Astrocyte (in vitro differentiated cells and primary cell): ENCODE results near the gene MYO16. TPM values are rescaled to one million over a fixed set of nuclear protein-coding genes. Genes with fewer than 3 reads are reported as not detected.
"Not testable (repeated sequence)": the region's sequence is repeated elsewhere in the genome, so short reads cannot be mapped to it uniquely, and the experiment has no call there.

ENCODE experiments used
- DNase-seq: peaks from one replicate; pipeline ENCODE4 v3.0.0-alpha.2; 2010; ENCODE audit warnings: low read depth
- FAIRE-seq: peaks from 2 replicates; lab custom pipeline; 2011; peaks lifted over from hg19 to GRCh38; lab: Jason Lieb, UNC
- H2AFZ ChIP-seq: 2 replicates; pipeline ENCODE4 v1.6.0; 2012; ENCODE audit warnings: low read depth, low read length, inconsistent platforms
- H3K27ac ChIP-seq: 2 replicates; pipeline ENCODE4 v1.5.1; 2011; ENCODE audit warnings: low read depth, low read length, inconsistent platforms
- H3K27me3 ChIP-seq: 2 replicates; pipeline ENCODE4 v1.6.0; 2011; ENCODE audit warnings: low read length, inconsistent platforms; ENCODE audit not compliant: insufficient read depth
- H3K36me3 ChIP-seq: 2 replicates; pipeline ENCODE4 v1.5.1; 2011; ENCODE audit warnings: low read length, inconsistent platforms; ENCODE audit not compliant: insufficient read depth
- H3K4me1 ChIP-seq: 2 replicates; pipeline ENCODE4 v1.5.1; 2011; ENCODE audit warnings: low read length, inconsistent platforms; ENCODE audit not compliant: insufficient read depth
- H3K4me2 ChIP-seq: 2 replicates; pipeline ENCODE4 v1.6.0; 2012; ENCODE audit warnings: low read length, inconsistent platforms
- H3K4me3 ChIP-seq: 2 replicates; pipeline ENCODE4 v1.5.1; 2011; ENCODE audit warnings: low read depth, mild to moderate bottlenecking, low read length, inconsistent platforms; ENCODE audit not compliant: insufficient read depth
- H3K79me2 ChIP-seq: 2 replicates; pipeline ENCODE4 v1.6.0; 2012; ENCODE audit warnings: mild to moderate bottlenecking, low read length, inconsistent platforms; ENCODE audit not compliant: insufficient read depth
- H3K9ac ChIP-seq: 2 replicates; pipeline ENCODE4 v1.6.0; 2012; ENCODE audit warnings: mild to moderate bottlenecking, low read length, inconsistent platforms
- H3K9me3 ChIP-seq: 2 replicates; pipeline ENCODE4 v1.5.1; 2012; ENCODE audit warnings: low read depth, mild to moderate bottlenecking, low read length, inconsistent platforms; ENCODE audit not compliant: insufficient read depth
- H4K20me1 ChIP-seq: 2 replicates; pipeline ENCODE4 v1.6.0; 2012; ENCODE audit warnings: low read length, inconsistent platforms; ENCODE audit not compliant: insufficient read depth
- H3K27ac Mint-ChIP-seq: one replicate; pipeline ENCODE4 v1.8.0; 2021; ENCODE audit warnings: mild to moderate bottlenecking, mixed read lengths; ENCODE audit not compliant: unreplicated experiment
- H3K27me3 Mint-ChIP-seq: one replicate; pipeline ENCODE4 v1.8.0; 2021; ENCODE audit warnings: low read depth, mixed read lengths; ENCODE audit not compliant: unreplicated experiment
- H3K36me3 Mint-ChIP-seq: one replicate; pipeline ENCODE4 v1.8.0; 2021; ENCODE audit warnings: low read depth, mixed read lengths; ENCODE audit not compliant: unreplicated experiment
- H3K4me1 Mint-ChIP-seq: one replicate; pipeline ENCODE4 v1.8.0; 2021; ENCODE audit warnings: low read depth, mixed read lengths; ENCODE audit not compliant: unreplicated experiment
- H3K4me3 Mint-ChIP-seq: one replicate; pipeline ENCODE4 v1.8.0; 2021; ENCODE audit warnings: mild to moderate bottlenecking, moderate library complexity, mixed read lengths; ENCODE audit not compliant: unreplicated experiment
- H3K9me3 Mint-ChIP-seq: one replicate; pipeline ENCODE4 v1.8.0; 2021; ENCODE audit warnings: mild to moderate bottlenecking, mixed read lengths; ENCODE audit not compliant: unreplicated experiment
- CTCF ChIP-seq: IDR thresholded peaks from 2 replicates; pipeline ENCODE4 v1.5.1; 2011; ENCODE audit warnings: low read depth, mild to moderate bottlenecking, inconsistent platforms, low read length, moderate library complexity; ENCODE audit not compliant: insufficient read depth
- EZH2 ChIP-seq: IDR thresholded peaks from 2 replicates; pipeline ENCODE4 v1.6.1; 2012; ENCODE audit warnings: mild to moderate bottlenecking, low read length, inconsistent platforms; ENCODE audit not compliant: insufficient read depth
- total RNA-seq: library from RNA; stranded (reverse); gene quantifications from 2 replicates; pipeline ENCODE4 v1.2.1, GENCODE V29; 2021

Gene MYO16
- total RNA-seq, 1 donor from 2014 or later, result 0.14 TPM

- Mint-ChIP-seq H3K4me3 (no peak overlapping the region), H3K27me3 (no peaks in the 10 kb centered on the region), H3K9me3 (peaks cover 8% of the 10 kb centered on the region), H3K27ac (no peak overlapping the region), H3K4me1 (peaks cover 8% of the 10 kb centered on the region), H3K36me3 (peaks cover 2% of the 10 kb centered on the region)
- no peaks in the 10 kb centered on the region for H3K4me1 ChIP-seq
- H4K20me1 ChIP-seq, result no peaks in the 10 kb centered on the region
- no peak overlapping the region for H3K4me2 ChIP-seq
- H3K79me2 ChIP-seq, result no peaks in the 10 kb centered on the region
- no peak for DNase-seq
- no peak overlapping the region for H3K27ac ChIP-seq
- no peak overlapping the region for H3K4me3 ChIP-seq
- H3K36me3 ChIP-seq, result no peaks in the 10 kb centered on the region
- TF ChIP-seq CTCF, result no peak
- TF ChIP-seq EZH2, result no peak
- H2AFZ ChIP-seq, result no peak overlapping the region
- no peak overlapping the region for H3K9ac ChIP-seq
- H3K27me3 ChIP-seq, result no peaks in the 10 kb centered on the region
- FAIRE-seq, result no peak
- no peaks in the 10 kb centered on the region for H3K9me3 ChIP-seq
These were observed 149.9 kb downstream of the MYO16 start for GRCh38 chr13:108779308-108779707.

- H3K4me2 ChIP-seq, result no peak overlapping the region
- H3K27me3 ChIP-seq, result no peaks in the 10 kb centered on the region
- no peaks in the 10 kb centered on the region for H3K9me3 ChIP-seq
- no peaks in the 10 kb centered on the region for H3K79me2 ChIP-seq
- Mint-ChIP-seq H3K4me1 (peaks cover 8% of the 10 kb centered on the region), H3K36me3 (peaks cover 2% of the 10 kb centered on the region), H3K27me3 (no peaks in the 10 kb centered on the region), H3K4me3 (no peak overlapping the region), H3K9me3 (peaks cover 9% of the 10 kb centered on the region), H3K27ac (no peak overlapping the region)
- H3K36me3 ChIP-seq, result no peaks in the 10 kb centered on the region
- no peak overlapping the region for H2AFZ ChIP-seq
- no peak overlapping the region for H3K27ac ChIP-seq
- no peaks in the 10 kb centered on the region for H4K20me1 ChIP-seq
- no peak for TF ChIP-seq CTCF
- TF ChIP-seq EZH2, result no peak
- no peak overlapping the region for H3K9ac ChIP-seq
- FAIRE-seq (no peak), DNase-seq (no peak)
- H3K4me1 ChIP-seq, result no peaks in the 10 kb centered on the region
- no peak overlapping the region for H3K4me3 ChIP-seq
These were observed 151.3 kb downstream of the MYO16 start for GRCh38 chr13:108780706-108781105.

GRCh38 chr13:108781312-108781711 is 151.9 kb downstream of the MYO16 start:
- DNase-seq (no peak), FAIRE-seq (no peak)
- H3K36me3 Mint-ChIP-seq, result peaks cover 2% of the 10 kb centered on the region
- H3K27me3 ChIP-seq, result no peaks in the 10 kb centered on the region
- H3K27me3 Mint-ChIP-seq, result no peaks in the 10 kb centered on the region
- peaks cover 11% of the 10 kb centered on the region for H3K9me3 Mint-ChIP-seq
- peaks cover 8% of the 10 kb centered on the region for H3K4me1 Mint-ChIP-seq
- no peaks in the 10 kb centered on the region for H3K36me3 ChIP-seq
- H3K4me3 ChIP-seq, result no peak overlapping the region
- no peak overlapping the region for H3K27ac Mint-ChIP-seq
- no peak overlapping the region for H3K27ac ChIP-seq
- no peak overlapping the region for H3K4me2 ChIP-seq
- H3K9me3 ChIP-seq, result no peaks in the 10 kb centered on the region
- H2AFZ ChIP-seq, result no peak overlapping the region
- no peak overlapping the region for H3K9ac ChIP-seq
- TF ChIP-seq CTCF, result no peak
- no peak for TF ChIP-seq EZH2
- no peaks in the 10 kb centered on the region for H3K79me2 ChIP-seq
- H3K4me3 Mint-ChIP-seq, result no peak overlapping the region
- no peaks in the 10 kb centered on the region for H4K20me1 ChIP-seq
- H3K4me1 ChIP-seq, result no peaks in the 10 kb centered on the region

GRCh38 chr13:108782480-108782879 is 153.1 kb downstream of the MYO16 start:
- peaks cover 11% of the 10 kb centered on the region for H3K9me3 Mint-ChIP-seq
- not testable (repeated sequence) for H3K27ac ChIP-seq, H3K4me3 Mint-ChIP-seq, H3K27me3 Mint-ChIP-seq, H3K9ac ChIP-seq, FAIRE-seq, H3K79me2 ChIP-seq, H3K36me3 ChIP-seq, H3K27me3 ChIP-seq, H3K9me3 ChIP-seq, H3K27ac Mint-ChIP-seq, H3K4me3 ChIP-seq, DNase-seq, H2AFZ ChIP-seq, H3K4me2 ChIP-seq, H3K4me1 ChIP-seq, H4K20me1 ChIP-seq, H3K36me3 Mint-ChIP-seq, H3K4me1 Mint-ChIP-seq
